GM21367 (cell line): ENCODE data around the gene EFHC2.

ENCODE experiments used
- ATAC-seq: cut with Tn5 transposase; IDR thresholded peaks from one replicate; pipeline ENCODE4 v1.9.1; 2021; ENCODE audit not compliant: unreplicated experiment

EFHC2 gene

GRCh38 chrX:44343412-44344141, at the start of gene EFHC2:
Gene EFHC2, minus strand, starts transcription at chrX:44343672. Its CDS starts 84 bp downstream, at chrX:44343588.
- no peak for ATAC-seq

GRCh38 chrX:44392767-44393166, 49.3 kb upstream of the EFHC2 start:
- no peak for ATAC-seq

- ATAC-seq: no peak
These were observed 41.3 kb upstream of the EFHC2 start for GRCh38 chrX:44384688-44385338.

- ATAC-seq: no peak
These were observed 39.4 kb upstream of the EFHC2 start for GRCh38 chrX:44382871-44383270.

GRCh38 chrX:44352758-44353157, 9.3 kb upstream of the EFHC2 start:
- ATAC-seq: no peak

GRCh38 chrX:44349561-44349960, 6.1 kb upstream of the EFHC2 start:
- ATAC-seq: no peak

GRCh38 chrX:44344687-44345086, 1.2 kb upstream of the EFHC2 start:
- ATAC-seq: no peak

- no peak for ATAC-seq
These were observed 722 bp upstream of the EFHC2 start for GRCh38 chrX:44344194-44344593.

- ATAC-seq: no peak
These were observed 606 bp downstream of the EFHC2 start for GRCh38 chrX:44342866-44343265.

- no peak for ATAC-seq
These were observed 5.1 kb downstream of the EFHC2 start for GRCh38 chrX:44338361-44338760.

GRCh38 chrX:44332437-44332836, 11.0 kb downstream of the EFHC2 start:
- no peak for ATAC-seq

GRCh38 chrX:44330227-44330626, 13.2 kb downstream of the EFHC2 start:
- no peak for ATAC-seq

GRCh38 chrX:44319550-44319949, 23.9 kb downstream of the EFHC2 start:
- ATAC-seq: no peak

GRCh38 chrX:44317181-44317580, 26.3 kb downstream of the EFHC2 start:
- ATAC-seq: no peak

- ATAC-seq: no peak
These were observed 28.7 kb downstream of the EFHC2 start for GRCh38 chrX:44314808-44315207.

- no peak for ATAC-seq
These were observed 29.2 kb downstream of the EFHC2 start for GRCh38 chrX:44314259-44314734.

- ATAC-seq: no peak
These were observed 31.1 kb downstream of the EFHC2 start for GRCh38 chrX:44312421-44312820.

GRCh38 chrX:44310227-44310626, 33.2 kb downstream of the EFHC2 start:
- ATAC-seq: no peak

GRCh38 chrX:44308869-44309268, 34.6 kb downstream of the EFHC2 start:
- ATAC-seq: no peak

GRCh38 chrX:44306356-44306755, 37.1 kb downstream of the EFHC2 start:
- ATAC-seq: no peak

GRCh38 chrX:44305921-44306320, 37.6 kb downstream of the EFHC2 start:
- no peak for ATAC-seq

- no peak for ATAC-seq
These were observed 40.4 kb downstream of the EFHC2 start for GRCh38 chrX:44303119-44303518.

- ATAC-seq: no peak
These were observed 44.3 kb downstream of the EFHC2 start for GRCh38 chrX:44299177-44299576.
